A673 (cell line): ENCODE data around the gene PDE9A.

Experiments used
- EZH2 ChIP-seq: fragments of 200-600 bp; sonication (generic); IDR thresholded peaks from 2 replicates; pipeline ENCODE4 v1.6.1; 2017; ENCODE audit warnings: borderline replicate concordance, low read depth, mild to moderate bottlenecking, mixed read lengths, antibody characterized with exemption, low read length; ENCODE audit not compliant: poor library complexity, severe bottlenecking
- TF ChIP-seq, protein P1 (sequence below): fragments of 300-800, 200-600 bp; sonication (generic); conservative IDR thresholded peaks from 2 replicates; pipeline ENCODE4 v1.5.1; 2017; ENCODE audit warnings: low read depth, mild to moderate bottlenecking, antibody characterized with exemption, low read length, moderate library complexity, mixed read lengths

DNA sequence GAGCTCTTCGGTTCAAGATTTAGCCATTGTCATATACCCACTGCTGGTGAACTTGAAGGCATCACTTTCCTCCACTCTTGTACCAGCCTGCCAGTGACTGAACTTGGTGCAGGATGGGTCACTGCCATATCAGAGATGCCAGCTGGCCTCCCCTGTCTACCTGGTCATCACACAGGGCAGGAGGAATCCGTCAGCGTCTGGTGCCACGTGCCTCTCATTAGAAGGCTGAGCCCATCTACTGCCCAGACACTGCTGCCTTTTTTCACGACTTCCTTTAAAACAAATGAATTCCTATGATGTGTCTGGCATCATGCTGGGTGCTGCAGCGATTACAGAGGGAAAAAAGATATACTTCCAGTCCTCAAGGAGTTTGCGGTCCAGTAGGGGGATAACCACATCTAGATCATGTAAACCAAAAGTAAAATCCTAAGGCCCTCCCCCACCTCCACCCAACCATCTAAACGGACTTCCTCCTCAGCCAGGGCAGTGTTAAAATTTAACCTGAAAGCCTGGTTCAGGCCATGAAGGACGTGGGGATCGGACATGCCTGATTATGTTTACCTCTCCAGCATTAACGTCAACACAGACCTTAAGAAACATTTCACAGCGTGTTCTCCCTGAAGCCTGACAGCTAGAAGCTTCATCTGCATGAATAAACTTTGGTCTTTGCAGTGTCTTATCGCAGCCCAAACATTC, 29.2 kb upstream of the PDE9A start:
- TF ChIP-seq, protein P1, sequence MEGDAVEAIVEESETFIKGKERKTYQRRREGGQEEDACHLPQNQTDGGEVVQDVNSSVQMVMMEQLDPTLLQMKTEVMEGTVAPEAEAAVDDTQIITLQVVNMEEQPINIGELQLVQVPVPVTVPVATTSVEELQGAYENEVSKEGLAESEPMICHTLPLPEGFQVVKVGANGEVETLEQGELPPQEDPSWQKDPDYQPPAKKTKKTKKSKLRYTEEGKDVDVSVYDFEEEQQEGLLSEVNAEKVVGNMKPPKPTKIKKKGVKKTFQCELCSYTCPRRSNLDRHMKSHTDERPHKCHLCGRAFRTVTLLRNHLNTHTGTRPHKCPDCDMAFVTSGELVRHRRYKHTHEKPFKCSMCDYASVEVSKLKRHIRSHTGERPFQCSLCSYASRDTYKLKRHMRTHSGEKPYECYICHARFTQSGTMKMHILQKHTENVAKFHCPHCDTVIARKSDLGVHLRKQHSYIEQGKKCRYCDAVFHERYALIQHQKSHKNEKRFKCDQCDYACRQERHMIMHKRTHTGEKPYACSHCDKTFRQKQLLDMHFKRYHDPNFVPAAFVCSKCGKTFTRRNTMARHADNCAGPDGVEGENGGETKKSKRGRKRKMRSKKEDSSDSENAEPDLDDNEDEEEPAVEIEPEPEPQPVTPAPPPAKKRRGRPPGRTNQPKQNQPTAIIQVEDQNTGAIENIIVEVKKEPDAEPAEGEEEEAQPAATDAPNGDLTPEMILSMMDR: no peak
- TF ChIP-seq EZH2: no peak
